GM12801 (cell line): ENCODE data around the gene MYO5B.

ENCODE experiments used
- CTCF ChIP-seq: IDR thresholded peaks from one replicate; pipeline ENCODE4 v1.5.1; 2011; ENCODE audit warnings: control low read depth; ENCODE audit not compliant: insufficient read length; ENCODE audit errors: extremely low read depth

MYO5B gene

GRCh38 chr18:50127516-50128210, 67.3 kb downstream of the MYO5B start:
- TF ChIP-seq CTCF, result no peak

- no peak for TF ChIP-seq CTCF
Observed at GRCh38 chr18:50126471-50126870, 68.5 kb downstream of the MYO5B start.

GRCh38 chr18:50125456-50125855, 69.5 kb downstream of the MYO5B start:
- TF ChIP-seq CTCF, result no peak

- TF ChIP-seq CTCF, result no peak
Observed at GRCh38 chr18:50119296-50119695, 75.7 kb downstream of the MYO5B start.

GRCh38 chr18:50117863-50118262, 77.1 kb downstream of the MYO5B start:
- TF ChIP-seq CTCF, result no peak

- no peak for TF ChIP-seq CTCF
Observed at GRCh38 chr18:50115095-50115494, 79.9 kb downstream of the MYO5B start.

- no peak for TF ChIP-seq CTCF
Observed at GRCh38 chr18:50114448-50114847, 80.5 kb downstream of the MYO5B start.

GRCh38 chr18:50113726-50114125, 81.2 kb downstream of the MYO5B start:
- no peak for TF ChIP-seq CTCF
